SKM-1 treated with dmso at 0.1 percent for 144 hours (cell line): ENCODE measurements around the gene DRG1.
"Not testable (repeated sequence)": the region's sequence is repeated elsewhere in the genome, so short reads cannot be mapped to it uniquely, and the experiment has no call there.

Experiments used
- DNase-seq: peaks from one replicate; lab custom pipeline; 2025; ENCODE audit not compliant: unreplicated experiment; lab: John Stamatoyannopoulos, UW

DRG1 gene

GRCh38 chr22:31399211-31400022, at the start of gene DRG1:
TSS of gene DRG1 (plus strand) at chr22:31399604. CDS start at chr22:31399684, 80 bp downstream.
- DNase-seq: peak; percentile 91

- DNase-seq: no peak
These were observed 49.4 kb upstream of the DRG1 start for GRCh38 chr22:31349960-31350359.

- DNase-seq: no peak
These were observed 49.0 kb upstream of the DRG1 start for GRCh38 chr22:31350410-31350863.

GRCh38 chr22:31354515-31354914, 44.9 kb upstream of the DRG1 start:
- no peak for DNase-seq

GRCh38 chr22:31360029-31360428, 39.4 kb upstream of the DRG1 start:
- no peak for DNase-seq

- DNase-seq: no peak
These were observed 37.7 kb upstream of the DRG1 start for GRCh38 chr22:31361743-31362142.

- DNase-seq: no peak
These were observed 35.4 kb upstream of the DRG1 start for GRCh38 chr22:31363885-31364465.

GRCh38 chr22:31367426-31367825, 32.0 kb upstream of the DRG1 start:
- no peak for DNase-seq

- DNase-seq: no peak
These were observed 21.8 kb upstream of the DRG1 start for GRCh38 chr22:31377612-31378011.

- DNase-seq: no peak
These were observed 21.3 kb upstream of the DRG1 start for GRCh38 chr22:31378123-31378522.

GRCh38 chr22:31378651-31379050, 20.8 kb upstream of the DRG1 start:
- not testable (repeated sequence) for DNase-seq

- no peak for DNase-seq
These were observed 5.5 kb upstream of the DRG1 start for GRCh38 chr22:31393893-31394292.

- DNase-seq: no peak
These were observed 5.1 kb upstream of the DRG1 start for GRCh38 chr22:31394326-31394725.

- DNase-seq: no peak
These were observed 1.2 kb upstream of the DRG1 start for GRCh38 chr22:31398231-31398630.

GRCh38 chr22:31400023-31400397, 606 bp downstream of the DRG1 start:
- DNase-seq: no peak

- DNase-seq: not testable (repeated sequence)
These were observed 2.9 kb downstream of the DRG1 start for GRCh38 chr22:31402350-31402749.

GRCh38 chr22:31425331-31426050, 26.1 kb downstream of the DRG1 start:
- no peak for DNase-seq

- no peak for DNase-seq
These were observed 32.5 kb downstream of the DRG1 start for GRCh38 chr22:31431950-31432349.

- DNase-seq: no peak
These were observed 36.7 kb downstream of the DRG1 start for GRCh38 chr22:31436132-31436531.

GRCh38 chr22:31439808-31440207, 40.4 kb downstream of the DRG1 start:
- no peak for DNase-seq

GRCh38 chr22:31440681-31441080, 41.3 kb downstream of the DRG1 start:
- DNase-seq: no peak

- DNase-seq: no peak
These were observed 42.2 kb downstream of the DRG1 start for GRCh38 chr22:31441652-31442051.
